Measurements from ENCODE around the gene PPP1R15B.

PPP1R15B gene

GRCh38 chr1:204359131-204359473 is 52.5 kb downstream of the PPP1R15B start:
- H3K4me3 ChIP-seq (ENCODE audit: low read depth, low read length): no peak overlapping the region
- no peak for TF ChIP-seq CTCF (IDR thresholded peaks at IDR 0.05; ENCODE audit: borderline replicate concordance, insufficient read depth, low read depth, low read length)

- TF ChIP-seq CTCF (IDR thresholded peaks at IDR 0.05; ENCODE audit: borderline replicate concordance, insufficient read depth, low read depth, low read length): no peak
- H3K4me3 ChIP-seq (ENCODE audit: low read depth, low read length): no peak overlapping the region
Measured at GRCh38 chr1:204358605-204359004, 53.0 kb downstream of the PPP1R15B start.

- TF ChIP-seq CTCF (IDR thresholded peaks at IDR 0.05; ENCODE audit: borderline replicate concordance, insufficient read depth, low read depth, low read length): no peak
- H3K4me3 ChIP-seq (ENCODE audit: low read depth, low read length): no peak overlapping the region
Measured at GRCh38 chr1:204357551-204358490, 53.8 kb downstream of the PPP1R15B start.

- TF ChIP-seq CTCF (IDR thresholded peaks at IDR 0.05; ENCODE audit: borderline replicate concordance, insufficient read depth, low read depth, low read length): no peak
- no peak overlapping the region for H3K4me3 ChIP-seq (ENCODE audit: low read depth, low read length)
Measured at GRCh38 chr1:204356997-204357396, 54.6 kb downstream of the PPP1R15B start.

- TF ChIP-seq CTCF (IDR thresholded peaks at IDR 0.05; ENCODE audit: borderline replicate concordance, insufficient read depth, low read depth, low read length): no peak
- no peak overlapping the region for H3K4me3 ChIP-seq (ENCODE audit: low read depth, low read length)
Measured at GRCh38 chr1:204355913-204356312, 55.7 kb downstream of the PPP1R15B start.

- TF ChIP-seq CTCF (IDR thresholded peaks at IDR 0.05; ENCODE audit: borderline replicate concordance, insufficient read depth, low read depth, low read length): no peak
- H3K4me3 ChIP-seq (ENCODE audit: low read depth, low read length): no peak overlapping the region
Measured at GRCh38 chr1:204354579-204354978, 57.0 kb downstream of the PPP1R15B start.

Data from GM12875 (cell line).